C4-2B (cell line): ENCODE data around the gene MAP1B.
"Not testable (repeated sequence)": the region's sequence is repeated elsewhere in the genome, so short reads cannot be mapped to it uniquely, and the experiment has no call there.

Experiments
- H3K27ac ChIP-seq: fragments of 450-650 bp; 2 replicates; pipeline ENCODE4 v1.5.1; 2017
- CTCF ChIP-seq: fragments of 450-650 bp; conservative IDR thresholded peaks from 2 replicates; pipeline ENCODE4 v1.5.1; 2017; ENCODE audit warnings: mild to moderate bottlenecking
- ZFX ChIP-seq: fragments of 450-650 bp; IDR thresholded peaks from 2 replicates; pipeline ENCODE4 v1.6.1; 2017

Gene MAP1B

GRCh38 chr5:72161951-72162350, 54.7 kb downstream of the MAP1B start:
- no peak for TF ChIP-seq ZFX
- no peak for TF ChIP-seq CTCF
- H3K27ac ChIP-seq, result no peak overlapping the region

- no peak overlapping the region for H3K27ac ChIP-seq
- TF ChIP-seq CTCF (no peak), ZFX (no peak)
These were observed 56.2 kb downstream of the MAP1B start for GRCh38 chr5:72163349-72163983.

- no peak for TF ChIP-seq ZFX
- no peak for TF ChIP-seq CTCF
- H3K27ac ChIP-seq, result no peak overlapping the region
These were observed 59.0 kb downstream of the MAP1B start for GRCh38 chr5:72166070-72166979.

- H3K27ac ChIP-seq, result no peak overlapping the region
- TF ChIP-seq CTCF, result no peak
These were observed 60.0 kb downstream of the MAP1B start for GRCh38 chr5:72167257-72167656.

- TF ChIP-seq CTCF (no peak), ZFX (no peak)
These were observed 60.5 kb downstream of the MAP1B start for GRCh38 chr5:72167804-72168203.

GRCh38 chr5:72170101-72170500, 62.8 kb downstream of the MAP1B start:
- no peak overlapping the region for H3K27ac ChIP-seq
- no peak for TF ChIP-seq ZFX
- no peak for TF ChIP-seq CTCF

More at GRCh38 chr5:72167804-72168203, 60.5 kb downstream of the MAP1B start:
- no peak overlapping the region for H3K27ac ChIP-seq

DNA sequence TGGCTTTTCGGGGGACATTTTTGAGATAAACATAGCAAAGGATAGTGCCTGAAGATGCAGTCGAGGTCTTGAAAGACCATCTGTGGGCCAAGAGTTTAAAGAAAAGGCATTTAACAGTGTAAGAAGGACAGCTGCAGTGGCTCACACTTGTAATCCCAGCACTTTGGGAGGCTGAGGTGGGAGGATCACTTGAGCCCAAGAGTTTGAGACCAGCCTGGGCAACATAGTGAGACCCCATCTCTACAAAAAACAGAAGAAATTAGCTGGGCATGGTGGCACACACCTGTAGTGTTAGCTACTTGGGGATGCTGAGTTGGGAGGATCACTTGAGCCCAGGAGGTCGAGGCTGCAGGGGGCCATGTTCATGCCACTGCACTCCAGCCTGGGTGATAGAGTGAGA, 63.9 kb downstream of the MAP1B start:
- not testable (repeated sequence) for H3K27ac ChIP-seq

DNA sequence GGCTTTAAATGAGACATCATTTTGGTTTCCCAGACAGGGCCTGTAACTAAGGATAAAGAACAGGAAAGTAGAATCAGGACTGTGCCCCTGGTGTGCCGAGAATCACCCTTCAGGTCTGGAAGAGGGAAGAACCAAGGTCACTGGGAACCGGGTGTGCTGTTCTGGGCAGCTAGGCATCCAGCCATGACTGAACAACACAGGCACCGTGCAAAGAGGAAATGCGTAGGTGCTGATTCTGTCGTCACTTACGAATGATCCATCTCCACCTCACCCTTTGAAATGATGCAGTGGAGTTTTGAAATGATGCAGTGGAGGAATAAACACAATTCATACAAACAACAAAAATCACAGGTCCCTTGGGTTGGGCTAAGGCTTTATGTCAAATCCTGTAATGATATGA, 64.4 kb downstream of the MAP1B start:
- no peak overlapping the region for H3K27ac ChIP-seq
- TF ChIP-seq ZFX, result no peak
- no peak for TF ChIP-seq CTCF
